Activated CD4-positive, CD25-positive, alpha-beta regulatory T cell treated with anti-CD3 and anti-CD28 coated beads, Interleukin-2, amount 50 U/mL, for 72 hours (primary cell): ENCODE data around the gene FBXO46.
"Not testable (repeated sequence)": the region's sequence is repeated elsewhere in the genome, so short reads cannot be mapped to it uniquely, and the experiment has no call there.

Source experiments
- DNase-seq: peaks from one replicate; pipeline ENCODE4 v3.0.0; 2021

The FBXO46 gene

GRCh38 chr19:45766296-45766868, 35.7 kb upstream of the FBXO46 start:
- no peak for DNase-seq

GRCh38 chr19:45765702-45766295, 35.1 kb upstream of the FBXO46 start:
- DNase-seq, result no peak

GRCh38 chr19:45764945-45765701, 34.4 kb upstream of the FBXO46 start:
- no peak for DNase-seq

- DNase-seq, result no peak
Observed at GRCh38 chr19:45764475-45764874, 33.8 kb upstream of the FBXO46 start.

- no peak for DNase-seq
Observed at GRCh38 chr19:45763691-45764294, 33.1 kb upstream of the FBXO46 start.

GRCh38 chr19:45762870-45763631, 32.4 kb upstream of the FBXO46 start:
- DNase-seq, result no peak

- no peak for DNase-seq
Observed at GRCh38 chr19:45761714-45762113, 31.0 kb upstream of the FBXO46 start.

- DNase-seq, result no peak
Observed at GRCh38 chr19:45758921-45759320, 28.2 kb upstream of the FBXO46 start.

GRCh38 chr19:45757695-45758094, 27.0 kb upstream of the FBXO46 start:
- no peak for DNase-seq

- DNase-seq, result no peak
Observed at GRCh38 chr19:45754323-45754722, 23.6 kb upstream of the FBXO46 start.

- no peak for DNase-seq
Observed at GRCh38 chr19:45753548-45753947, 22.9 kb upstream of the FBXO46 start.

- DNase-seq, result no peak
Observed at GRCh38 chr19:45752639-45753038, 21.9 kb upstream of the FBXO46 start.

- not testable (repeated sequence) for DNase-seq
Observed at GRCh38 chr19:45751483-45751882, 20.8 kb upstream of the FBXO46 start.

GRCh38 chr19:45747513-45747912, 16.8 kb upstream of the FBXO46 start:
- no peak for DNase-seq

- no peak for DNase-seq
Observed at GRCh38 chr19:45746866-45747265, 16.2 kb upstream of the FBXO46 start.

- no peak for DNase-seq
Observed at GRCh38 chr19:45745606-45746005, 14.9 kb upstream of the FBXO46 start.

GRCh38 chr19:45742969-45743368, 12.3 kb upstream of the FBXO46 start:
- no peak for DNase-seq

- DNase-seq, result no peak
Observed at GRCh38 chr19:45739498-45740439, 9.1 kb upstream of the FBXO46 start.

GRCh38 chr19:45733160-45733810, 2.6 kb upstream of the FBXO46 start, which contains the start of gene MEIOSIN:
TSS of gene MEIOSIN (plus strand) at chr19:45733439. CDS start at chr19:45735377, 1,938 bp downstream.
- DNase-seq, result no peak

GRCh38 chr19:45729800-45730290, 851 bp downstream of the FBXO46 start:
- no peak for DNase-seq

- DNase-seq, result not testable (repeated sequence)
Observed at GRCh38 chr19:45728683-45729082, 2.0 kb downstream of the FBXO46 start.
